Stomach (tissue), 9 donors: ENCODE results near the gene BCL2. TPM values are rescaled to one million over a fixed set of nuclear protein-coding genes. Genes with fewer than 3 reads are reported as not detected.
"Not testable (repeated sequence)": the region's sequence is repeated elsewhere in the genome, so short reads cannot be mapped to it uniquely, and the experiment has no call there.

Experiments used
- DNase-seq, 2 donors: peaks; one replicate each; pipeline versions ENCODE4 v3.0.0 to v3.0.0-alpha.2; 2013 to 2019
- H3K27ac ChIP-seq, 5 donors: fragments of 200-600 bp in 4 of 5; sonication (generic) in 4 of 5; one replicate each; pipeline ENCODE4 v1.5.1; 2013 to 2019; ENCODE audit warnings: mild to moderate bottlenecking in 1 of 5, moderate library complexity in 1 of 5
- H3K27me3 ChIP-seq, 3 donors: fragments of 200-600 bp; sonication (generic); one replicate each; pipeline ENCODE4 v1.5.1; 2017 to 2019; ENCODE audit warnings: mixed run types in 1 of 3
- H3K36me3 ChIP-seq, 4 donors: fragments of 200-600 bp; sonication (generic); 1 replicate in 3 of 4; 2 replicates in 1 of 4; pipeline ENCODE4 v1.5.1; 2016 to 2019
- H3K4me1 ChIP-seq, 4 donors: fragments of 200-600 bp; sonication (generic); one replicate each; pipeline ENCODE4 v1.5.1; 2016 to 2019
- H3K4me3 ChIP-seq, 4 donors: fragments of 200-600 bp; sonication (generic) in 3 of 4; one replicate each; pipeline ENCODE4 v1.5.1; 2016 to 2019; ENCODE audit warnings: mild to moderate bottlenecking in 1 of 4
- H3K9me3 ChIP-seq, 4 donors: fragments of 200-600 bp; sonication (generic); one replicate each; pipeline ENCODE4 v1.5.1; 2016 to 2019
- EP300 ChIP-seq: sonication (generic); formaldehyde crosslinking; IDR thresholded peaks from one replicate; pipeline ENCODE4 v1.6.1; 2017; ENCODE audit warnings: antibody characterized with exemption
- POLR2A ChIP-seq, 4 donors: fragments of 450-650 bp; IDR thresholded peaks; one replicate each; pipeline ENCODE4 v1.6.1; 2016; ENCODE audit warnings: antibody characterized with exemption in 4 of 4, control low read depth in 2 of 4, mild to moderate bottlenecking in 1 of 4, moderate library complexity in 1 of 4
- POLR2AphosphoS5 ChIP-seq, 3 donors: sonication (generic); formaldehyde crosslinking; IDR thresholded peaks; one replicate each; pipeline ENCODE4 v1.6.1; 2016; ENCODE audit warnings: antibody characterized with exemption in 3 of 3
- WGBS, 5 donors: extraction: QIAGEN DNeasy Blood & Tissue Kit in 3 of 5; methylation state at CpG; one replicate each; pipeline versions ENCODE4 v1.1.5 to v1.1.7; 2013 to 2018; 5-methylcytosine and 5-hydroxymethylcytosine counted together
- intact Hi-C: fragments of 100-400 bp; cut with DNase I; formaldehyde crosslinking; loops from one replicate; pipeline ENCODE4 v1.15.1; 2023; ENCODE audit warnings: low total_unique reads
- polyA plus RNA-seq, 3 donors: library from polyadenylated mRNA; stranded (reverse); fragments of 200-250 nt; gene quantifications; one replicate each; pipeline ENCODE4 v1.2.3, GENCODE V29; 2013
- total RNA-seq, 5 donors: library from RNA; depleted of rRNA; stranded (reverse); fragments of >200 nt; gene quantifications; one replicate each; pipeline versions ENCODE4 v1.1.0 to v1.2.3, GENCODE V29; 2014 to 2016
- TF ChIP-seq, protein P1 (sequence below), 7 experiments: fragments of 450-650 bp in 4 of 7; fragments of 200-600 bp in 3 of 7; sonication (generic) in 3 of 7; IDR thresholded peaks; one replicate each; pipeline ENCODE4 v1.5.1; 2016 to 2019; ENCODE audit warnings: antibody characterized with exemption in 7 of 7, control low read depth in 2 of 7, mild to moderate bottlenecking in 1 of 7
- donor health status: healthy with polysubstance abuse.
- donor health status: Bipolar disorder and iron deficiency.
- donor health status: healthy.

The BCL2 gene
- total and polyA plus RNA-seq, 8 donors, result 1.5 to 53.9 (median 6.0) TPM

GRCh38 chr18:63192126-63192884, 127.3 kb downstream of the BCL2 start:
- Histone ChIP-seq H3K4me1 (peaks cover 2 to 22% (median 10%) of the 10 kb centered on the region in 4 donors), H3K27me3 (no peaks in the 10 kb centered on the region), H3K9me3 (no peaks in the 10 kb centered on the region), H3K4me3 (no peak overlapping the region), H3K27ac (no peak overlapping the region), H3K36me3 (no peaks in the 10 kb centered on the region)
- DNase-seq, result no peak
- TF ChIP-seq, protein P1, sequence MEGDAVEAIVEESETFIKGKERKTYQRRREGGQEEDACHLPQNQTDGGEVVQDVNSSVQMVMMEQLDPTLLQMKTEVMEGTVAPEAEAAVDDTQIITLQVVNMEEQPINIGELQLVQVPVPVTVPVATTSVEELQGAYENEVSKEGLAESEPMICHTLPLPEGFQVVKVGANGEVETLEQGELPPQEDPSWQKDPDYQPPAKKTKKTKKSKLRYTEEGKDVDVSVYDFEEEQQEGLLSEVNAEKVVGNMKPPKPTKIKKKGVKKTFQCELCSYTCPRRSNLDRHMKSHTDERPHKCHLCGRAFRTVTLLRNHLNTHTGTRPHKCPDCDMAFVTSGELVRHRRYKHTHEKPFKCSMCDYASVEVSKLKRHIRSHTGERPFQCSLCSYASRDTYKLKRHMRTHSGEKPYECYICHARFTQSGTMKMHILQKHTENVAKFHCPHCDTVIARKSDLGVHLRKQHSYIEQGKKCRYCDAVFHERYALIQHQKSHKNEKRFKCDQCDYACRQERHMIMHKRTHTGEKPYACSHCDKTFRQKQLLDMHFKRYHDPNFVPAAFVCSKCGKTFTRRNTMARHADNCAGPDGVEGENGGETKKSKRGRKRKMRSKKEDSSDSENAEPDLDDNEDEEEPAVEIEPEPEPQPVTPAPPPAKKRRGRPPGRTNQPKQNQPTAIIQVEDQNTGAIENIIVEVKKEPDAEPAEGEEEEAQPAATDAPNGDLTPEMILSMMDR (IDR thresholded peaks at IDR 0.05), result no peak
- TF ChIP-seq POLR2A (IDR thresholded peaks at IDR 0.05), result no peak
- intact Hi-C loops, result no loop called here
- 87 to 94% (median 91%) methylated on average over 6 of the region's 6 CpGs for WGBS, 5 donors

DNA sequence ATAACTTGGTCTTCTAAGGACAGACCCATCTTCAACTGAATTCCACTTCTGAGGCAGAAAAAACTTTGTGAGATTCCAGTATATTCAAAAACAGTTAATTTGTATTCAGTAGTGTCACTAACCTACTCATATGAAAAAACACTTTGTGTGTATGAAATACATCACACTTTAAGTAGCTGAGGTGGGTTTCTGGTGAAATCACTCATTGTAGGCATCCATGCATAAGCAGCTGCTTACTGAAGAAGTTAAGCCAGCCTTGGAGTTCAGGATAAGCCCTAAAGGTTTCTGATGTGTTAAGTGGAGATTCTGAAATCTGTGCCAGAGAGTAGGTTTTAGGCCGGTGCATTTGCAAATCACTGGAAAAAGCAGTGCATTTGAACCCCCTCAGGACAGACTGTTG, 128.2 kb downstream of the BCL2 start:
- no peaks in the 10 kb centered on the region for H3K27me3 ChIP-seq
- WGBS, 5 donors, result 75 to 92% (median 81%) methylated on average over 1 of the region's 1 CpG
- H3K4me1 ChIP-seq, result peaks cover 11 to 31% (median 14%) of the 10 kb centered on the region in 4 donors
- no peak overlapping the region for H3K4me3 ChIP-seq
- DNase-seq, result no peak
- H3K36me3 ChIP-seq, result no peaks in the 10 kb centered on the region
- no peaks in the 10 kb centered on the region for H3K9me3 ChIP-seq
- no peak overlapping the region for H3K27ac ChIP-seq
- intact Hi-C loops, result no loop called here
- TF ChIP-seq POLR2AphosphoS5 (IDR thresholded peaks at IDR 0.05), result no peak
- no peak for TF ChIP-seq EP300
- no peak for TF ChIP-seq POLR2A (IDR thresholded peaks at IDR 0.05)
- TF ChIP-seq, protein P1 (IDR thresholded peaks at IDR 0.05), result no peak

- H3K27me3 ChIP-seq, H3K9me3 ChIP-seq, H3K4me3 ChIP-seq, H3K27ac ChIP-seq, H3K36me3 ChIP-seq, DNase-seq, intact Hi-C loops: not testable (repeated sequence)
- H3K4me1 ChIP-seq, result peaks cover 12 to 37% (median 15%) of the 10 kb centered on the region in 4 donors
- 95 to 99% (median 96%) methylated on average over 2 of the region's 2 CpGs for WGBS, 5 donors
Observed at GRCh38 chr18:63190838-63191237, 128.7 kb downstream of the BCL2 start.

GRCh38 chr18:63189817-63190216, 129.8 kb downstream of the BCL2 start:
- no peak for DNase-seq
- intact Hi-C loops, result no loop called here
- H3K4me3 ChIP-seq, result no peak overlapping the region
- H3K9me3 ChIP-seq, result no peaks in the 10 kb centered on the region
- no peaks in the 10 kb centered on the region for H3K36me3 ChIP-seq
- peaks cover 12 to 40% (median 15%) of the 10 kb centered on the region in 4 donors for H3K4me1 ChIP-seq
- WGBS, 5 donors, result 89 to 96% (median 90%) methylated on average over 2 of the region's 2 CpGs
- H3K27me3 ChIP-seq, result no peaks in the 10 kb centered on the region
- H3K27ac ChIP-seq, result no peak overlapping the region
- TF ChIP-seq EP300 (no peak), POLR2A (IDR thresholded peaks at IDR 0.05) (no peak), POLR2AphosphoS5 (IDR thresholded peaks at IDR 0.05) (no peak)
- TF ChIP-seq, protein P1 (IDR thresholded peaks at IDR 0.05), result no peak

GRCh38 chr18:63189041-63189440, 130.5 kb downstream of the BCL2 start:
- no peaks in the 10 kb centered on the region for H3K9me3 ChIP-seq
- H3K27ac ChIP-seq, result no peak overlapping the region
- intact Hi-C loops, result no loop called here
- no peak overlapping the region for H3K4me3 ChIP-seq
- WGBS, 5 donors, result 87 to 91% (median 91%) methylated on average over 2 of the region's 2 CpGs
- peaks cover 12 to 45% (median 15%) of the 10 kb centered on the region in 4 donors for H3K4me1 ChIP-seq
- H3K27me3 ChIP-seq, result no peaks in the 10 kb centered on the region
- H3K36me3 ChIP-seq, result no peaks in the 10 kb centered on the region
- no peak for DNase-seq
- no peak for TF ChIP-seq POLR2AphosphoS5 (IDR thresholded peaks at IDR 0.05)
- TF ChIP-seq EP300, result no peak
